ENCODE results near the gene OR2V2.

Gene OR2V2

GRCh38 chr5:181114284-181114843, 33.0 kb upstream of the OR2V2 start:
- no peak overlapping the region for H3K4me3 ChIP-seq (ENCODE audit: low read length)
- no peak for DNase-seq (ENCODE audit: low read depth)
- TF ChIP-seq CTCF (IDR thresholded peaks at IDR 0.05; ENCODE audit: insufficient read depth, low read depth, low read length, missing control alignments), result no peak

GRCh38 chr5:181114844-181115778, 32.3 kb upstream of the OR2V2 start:
- H3K4me3 ChIP-seq (ENCODE audit: low read length), result peak overlapping the region; percentile 6
- peak; percentile 58 for DNase-seq (ENCODE audit: low read depth)
- TF ChIP-seq CTCF (IDR thresholded peaks at IDR 0.05; ENCODE audit: insufficient read depth, low read depth, low read length, missing control alignments), result no peak

- no peak for DNase-seq (ENCODE audit: low read depth)
- no peak overlapping the region for H3K4me3 ChIP-seq (ENCODE audit: low read length)
- no peak for TF ChIP-seq CTCF (IDR thresholded peaks at IDR 0.05; ENCODE audit: insufficient read depth, low read depth, low read length, missing control alignments)
These were observed 29.0 kb upstream of the OR2V2 start for GRCh38 chr5:181118369-181118768.

- no peak for TF ChIP-seq CTCF (IDR thresholded peaks at IDR 0.05; ENCODE audit: insufficient read depth, low read depth, low read length, missing control alignments)
- H3K4me3 ChIP-seq (ENCODE audit: low read length), result no peak overlapping the region
- DNase-seq (ENCODE audit: low read depth), result no peak
These were observed 28.3 kb upstream of the OR2V2 start for GRCh38 chr5:181119105-181119504.

- peak; percentile 45 for DNase-seq (ENCODE audit: low read depth)
- no peak for TF ChIP-seq CTCF (IDR thresholded peaks at IDR 0.05; ENCODE audit: insufficient read depth, low read depth, low read length, missing control alignments)
- H3K4me3 ChIP-seq (ENCODE audit: low read length), result no peak overlapping the region
These were observed 27.1 kb upstream of the OR2V2 start for GRCh38 chr5:181120306-181120705.

GRCh38 chr5:181120761-181121160, 26.6 kb upstream of the OR2V2 start:
- no peak for TF ChIP-seq CTCF (IDR thresholded peaks at IDR 0.05; ENCODE audit: insufficient read depth, low read depth, low read length, missing control alignments)
- no peak for DNase-seq (ENCODE audit: low read depth)
- H3K4me3 ChIP-seq (ENCODE audit: low read length), result no peak overlapping the region
